Adipocyte (in vitro differentiated cells): ENCODE measurements around the gene OCA2.

Experiments
- DNase-seq: peaks from one replicate; pipeline ENCODE4 v3.0.0-alpha.2; 2015; ENCODE audit warnings: low read depth
- H3K27me3 ChIP-seq: replicated peaks from 2 replicates; pipeline ENCODE4 v1.7.0; 2013; ENCODE audit warnings: mild to moderate bottlenecking, low read length, moderate library complexity; ENCODE audit not compliant: control insufficient read depth, insufficient read depth
- H3K36me3 ChIP-seq: 2 replicates; pipeline ENCODE4 v1.7.0; 2013; ENCODE audit warnings: low read length, mild to moderate bottlenecking, moderate library complexity; ENCODE audit not compliant: control insufficient read depth, insufficient read depth, severe bottlenecking
- H3K4me1 ChIP-seq: 2 replicates; pipeline ENCODE4 v1.7.0; 2013; ENCODE audit warnings: mild to moderate bottlenecking, low read length, moderate library complexity; ENCODE audit not compliant: control insufficient read depth, insufficient read depth
- H3K4me3 ChIP-seq: 2 replicates; pipeline ENCODE4 v1.7.0; 2013; ENCODE audit warnings: mild to moderate bottlenecking, low read length, moderate library complexity
- H3K9ac ChIP-seq: 2 replicates; pipeline ENCODE4 v1.7.0; 2013; ENCODE audit warnings: mild to moderate bottlenecking, low read length, moderate library complexity
- H3K9me3 ChIP-seq: 2 replicates; pipeline ENCODE4 v1.7.0; 2013; ENCODE audit warnings: mild to moderate bottlenecking, low read length, moderate library complexity; ENCODE audit not compliant: control insufficient read depth

Gene OCA2

GRCh38 chr15:27813139-27813538 lies 286.0 kb downstream of the OCA2 start:
- no peak overlapping the region for H3K9ac ChIP-seq
- H3K27me3 ChIP-seq: no peaks in the 10 kb centered on the region
- no peaks in the 10 kb centered on the region for H3K36me3 ChIP-seq
- H3K4me1 ChIP-seq: peaks cover 14% of the 10 kb centered on the region
- H3K9me3 ChIP-seq: no peaks in the 10 kb centered on the region
- no peak overlapping the region for H3K4me3 ChIP-seq
- DNase-seq: no peak

- Histone ChIP-seq H3K4me3 (no peak overlapping the region), H3K9me3 (no peaks in the 10 kb centered on the region), H3K4me1 (peaks cover 8% of the 10 kb centered on the region), H3K36me3 (no peaks in the 10 kb centered on the region), H3K9ac (no peak overlapping the region), H3K27me3 (no peaks in the 10 kb centered on the region)
- DNase-seq: no peak
These were observed 290.9 kb downstream of the OCA2 start for GRCh38 chr15:27808182-27808581.

- Histone ChIP-seq H3K4me1 (no peaks in the 10 kb centered on the region), H3K36me3 (no peaks in the 10 kb centered on the region), H3K9me3 (no peaks in the 10 kb centered on the region), H3K9ac (no peak overlapping the region), H3K4me3 (no peak overlapping the region), H3K27me3 (no peaks in the 10 kb centered on the region)
- no peak for DNase-seq
These were observed 291.8 kb downstream of the OCA2 start for GRCh38 chr15:27807335-27807734.

- DNase-seq: no peak
- no peaks in the 10 kb centered on the region for H3K9me3 ChIP-seq
- H3K36me3 ChIP-seq: no peaks in the 10 kb centered on the region
- H3K4me1 ChIP-seq: no peaks in the 10 kb centered on the region
- H3K9ac ChIP-seq: no peak overlapping the region
- H3K4me3 ChIP-seq: no peak overlapping the region
- no peaks in the 10 kb centered on the region for H3K27me3 ChIP-seq
These were observed 292.7 kb downstream of the OCA2 start for GRCh38 chr15:27806396-27806795.

- H3K36me3 ChIP-seq: no peaks in the 10 kb centered on the region
- H3K9me3 ChIP-seq: no peaks in the 10 kb centered on the region
- no peaks in the 10 kb centered on the region for H3K4me1 ChIP-seq
- H3K4me3 ChIP-seq: no peak overlapping the region
- no peak for DNase-seq
- no peak overlapping the region for H3K9ac ChIP-seq
- no peaks in the 10 kb centered on the region for H3K27me3 ChIP-seq
These were observed 293.6 kb downstream of the OCA2 start for GRCh38 chr15:27805261-27806220.

GRCh38 chr15:27804569-27805260 lies 294.4 kb downstream of the OCA2 start:
- no peaks in the 10 kb centered on the region for H3K27me3 ChIP-seq
- no peak for DNase-seq

GRCh38 chr15:27798807-27799206 lies 300.3 kb downstream of the OCA2 start:
- H3K4me3 ChIP-seq: no peak overlapping the region
- H3K27me3 ChIP-seq: no peaks in the 10 kb centered on the region
- H3K9me3 ChIP-seq: no peaks in the 10 kb centered on the region
- DNase-seq: no peak
- H3K4me1 ChIP-seq: no peaks in the 10 kb centered on the region
- no peak overlapping the region for H3K9ac ChIP-seq
- H3K36me3 ChIP-seq: no peaks in the 10 kb centered on the region

More at GRCh38 chr15:27804569-27805260, 294.4 kb downstream of the OCA2 start:
- Histone ChIP-seq H3K9ac (no peak overlapping the region), H3K4me3 (no peak overlapping the region), H3K4me1 (no peaks in the 10 kb centered on the region), H3K36me3 (no peaks in the 10 kb centered on the region), H3K9me3 (no peaks in the 10 kb centered on the region)

- Histone ChIP-seq H3K4me3 (no peak overlapping the region), H3K36me3 (no peaks in the 10 kb centered on the region), H3K27me3 (no peaks in the 10 kb centered on the region), H3K9ac (no peak overlapping the region), H3K4me1 (no peaks in the 10 kb centered on the region), H3K9me3 (no peaks in the 10 kb centered on the region)
- DNase-seq: no peak
These were observed 301.4 kb downstream of the OCA2 start for GRCh38 chr15:27797765-27798164.

- H3K27me3 ChIP-seq: no peaks in the 10 kb centered on the region
- H3K4me3 ChIP-seq: no peak overlapping the region
- H3K9me3 ChIP-seq: no peaks in the 10 kb centered on the region
- no peaks in the 10 kb centered on the region for H3K4me1 ChIP-seq
- DNase-seq: no peak
- no peak overlapping the region for H3K9ac ChIP-seq
- H3K36me3 ChIP-seq: no peaks in the 10 kb centered on the region
These were observed 302.5 kb downstream of the OCA2 start for GRCh38 chr15:27796405-27797320.

- no peak for DNase-seq
- no peaks in the 10 kb centered on the region for H3K36me3 ChIP-seq
- no peak overlapping the region for H3K9ac ChIP-seq
- H3K4me3 ChIP-seq: no peak overlapping the region
- no peaks in the 10 kb centered on the region for H3K4me1 ChIP-seq
- H3K9me3 ChIP-seq: no peaks in the 10 kb centered on the region
- no peaks in the 10 kb centered on the region for H3K27me3 ChIP-seq
These were observed 306.3 kb downstream of the OCA2 start for GRCh38 chr15:27792756-27793264.
